HepG2 (cell line): ENCODE results near the gene SRGAP3.

Experiments
- BCL3 ChIP-seq: sonication (generic); formaldehyde crosslinking; IDR thresholded peaks from 2 replicates; pipeline ENCODE4 v1.5.1; 2020; ENCODE audit warnings: mild to moderate bottlenecking, missing genetic modification reagents, moderate library complexity
- DNMT3B ChIP-seq: conservative IDR thresholded peaks from 2 replicates; pipeline ENCODE4 v1.6.1; 2016; ENCODE audit warnings: missing biosample characterization, control low read depth
- JUN ChIP-seq: sonication (generic); formaldehyde crosslinking; IDR thresholded peaks from 2 replicates; pipeline ENCODE4 v1.4.0; 2020; ENCODE audit warnings: mild to moderate bottlenecking, missing genetic modification reagents
- POLR2AphosphoS5 ChIP-seq: IDR thresholded peaks from 2 replicates; pipeline ENCODE4 v1.6.1; 2012; ENCODE audit warnings: low read depth, low read length
- ZNF263 ChIP-seq: sonication (generic); formaldehyde crosslinking; IDR thresholded peaks from 2 replicates; pipeline ENCODE4 v1.4.0; 2020; ENCODE audit warnings: missing genetic modification reagents
- ZNF691 ChIP-seq: sonication (generic); formaldehyde crosslinking; IDR thresholded peaks from 2 replicates; pipeline ENCODE4 v1.4.0; 2020; ENCODE audit warnings: missing genetic modification reagents, low read depth, mild to moderate bottlenecking, borderline replicate concordance
- ZSCAN9 ChIP-seq: IDR thresholded peaks from 2 replicates; pipeline ENCODE4 v1.6.1; 2016; ENCODE audit warnings: borderline replicate concordance

- no peak for TF ChIP-seq ZSCAN9 (CRISPR knock-in tag)
- TF ChIP-seq ZNF691 (CRISPR knock-in tag) = no peak
- TF ChIP-seq ZNF263 (CRISPR knock-in tag) = no peak
- TF ChIP-seq BCL3 (CRISPR knock-in tag) = no peak
- no peak for TF ChIP-seq JUN (CRISPR knock-in tag)
- TF ChIP-seq DNMT3B = no peak
- no peak for TF ChIP-seq POLR2AphosphoS5
These were observed 25.8 kb downstream of the SRGAP3 start for GRCh38 chr3:9223672-9224071.
